ENCODE data around the gene CTBP1. TPM values are rescaled to one million over a fixed set of nuclear protein-coding genes. Genes with fewer than 3 reads are reported as not detected.

The CTBP1 gene
- total and polyA plus RNA-seq, 4 experiments from 2014 or later = 39.3 to 195 (median 132) TPM

DNA sequence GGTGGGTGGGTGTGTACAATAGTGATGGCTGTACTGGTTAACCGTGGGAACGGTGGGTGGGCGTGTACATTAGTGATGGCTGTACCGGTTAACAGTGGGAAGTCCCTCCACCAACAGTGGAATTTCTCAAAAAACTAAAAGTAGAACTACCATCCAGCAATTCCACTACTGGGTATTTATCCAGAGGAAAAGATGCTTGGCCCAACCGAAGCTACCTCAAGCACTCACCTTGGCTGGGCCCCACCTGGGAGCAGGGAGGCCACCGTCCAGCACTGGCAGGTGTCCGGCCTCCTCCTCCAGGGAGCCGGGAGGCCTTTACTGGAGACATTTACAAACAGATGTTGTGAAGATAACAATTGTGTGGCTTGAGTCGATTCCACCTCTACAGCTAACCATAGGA lies 34.8 kb upstream of the CTBP1 start:
- no peak overlapping the region for H3K27ac ChIP-seq (ENCODE audit: low read depth, low read length)
- ChIA-PET CTCF (ENCODE audit: partially characterized antibody) (interaction anchor here (4.0 kb wide), 1 partner anchor 16 kb away, joined by 18 read pairs; no protein-coding TSS in a partner anchor), POLR2A (ENCODE audit: partially characterized antibody) (no interaction called here)
- peaks cover 2% of the 10 kb centered on the region for H3K4me1 ChIP-seq (ENCODE audit: insufficient read depth, low read length)
- no peaks in the 10 kb centered on the region for H3K27me3 ChIP-seq (ENCODE audit: insufficient read depth, low read length)
- no peaks in the 10 kb centered on the region for H3K36me3 ChIP-seq (ENCODE audit: insufficient read depth, low read length)
- DNase-seq = no peak
- peaks cover 0 to 5% (median 3%) of the 10 kb centered on the region in 4 donors for H3K4me1 Mint-ChIP-seq
- H3K4me3 ChIP-seq (ENCODE audit: low read length in 2 of 2) = no peak overlapping the region
- H3K9me3 Mint-ChIP-seq = peaks cover 0 to 2% (median 0%) of the 10 kb centered on the region in 8 donors
- no peaks in the 10 kb centered on the region for H3K9me3 ChIP-seq (ENCODE audit: control insufficient read depth in 1 of 2, low read length in 2 of 2)
- H3K27ac Mint-ChIP-seq = peak overlapping the region in 1 of 7 donors; percentile 66
- H3K36me3 Mint-ChIP-seq = no peaks in the 10 kb centered on the region
- no peak overlapping the region for H3K4me3 Mint-ChIP-seq
- no peaks in the 10 kb centered on the region for H3K27me3 Mint-ChIP-seq
- intact Hi-C loops (cut with micrococcal nuclease) = no loop called here

DNA sequence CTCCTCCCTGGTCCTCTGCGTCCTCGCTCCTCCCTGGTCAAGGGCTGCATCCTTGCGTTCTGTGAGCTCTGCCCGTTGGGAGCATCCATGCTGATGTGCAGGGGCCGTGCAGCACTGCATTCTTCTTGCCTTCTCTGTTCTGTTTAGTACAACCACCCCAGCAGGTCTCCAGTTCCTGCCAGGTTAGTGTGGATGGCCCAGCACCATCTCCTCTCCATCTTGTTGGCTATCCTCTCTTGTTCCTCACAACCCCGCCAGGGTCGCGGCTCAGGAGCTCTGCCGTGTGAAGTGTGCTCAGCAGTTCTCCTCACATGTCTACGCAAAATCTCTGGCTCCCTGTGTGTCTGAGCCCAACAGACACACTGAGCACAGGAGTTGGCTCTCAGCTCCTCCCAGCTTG lies 30.3 kb upstream of the CTBP1 start:
- Mint-ChIP-seq H3K27me3 (no peaks in the 10 kb centered on the region), H3K4me3 (no peak overlapping the region), H3K9me3 (no peaks in the 10 kb centered on the region), H3K4me1 (no peaks in the 10 kb centered on the region), H3K36me3 (no peaks in the 10 kb centered on the region), H3K27ac (peak overlapping the region in 2 of 7 donors; percentile 59 to 79)
- no peak for DNase-seq
- ChIA-PET POLR2A (ENCODE audit: partially characterized antibody) (no interaction called here), CTCF (ENCODE audit: partially characterized antibody) (interaction anchor here (1.1 to 1.5 kb wide), 2 partner anchors 80 to 116 kb away, joined by 3 read pairs; no protein-coding TSS in a partner anchor)
- no peak overlapping the region for H3K4me3 ChIP-seq (ENCODE audit: low read length in 2 of 2)
- no peaks in the 10 kb centered on the region for H3K4me1 ChIP-seq (ENCODE audit: insufficient read depth, low read length)
- H3K27ac ChIP-seq (ENCODE audit: low read depth, low read length) = no peak overlapping the region
- H3K36me3 ChIP-seq (ENCODE audit: insufficient read depth, low read length) = no peaks in the 10 kb centered on the region
- H3K27me3 ChIP-seq (ENCODE audit: insufficient read depth, low read length) = no peaks in the 10 kb centered on the region
- H3K9me3 ChIP-seq (ENCODE audit: control insufficient read depth in 1 of 2, low read length in 2 of 2) = no peaks in the 10 kb centered on the region
- intact Hi-C loops (cut with micrococcal nuclease) = no loop called here

GRCh38 chr4:1277667-1278665 lies 29.0 kb upstream of the CTBP1 start:
- DNase-seq = peak in 1 of 5 donors; percentile 25
- intact Hi-C loops (cut with micrococcal nuclease) = no loop called here
- Histone ChIP-seq H3K27me3 (ENCODE audit: insufficient read depth, low read length) (no peaks in the 10 kb centered on the region), H3K4me1 (ENCODE audit: insufficient read depth, low read length) (no peaks in the 10 kb centered on the region), H3K9me3 (ENCODE audit: control insufficient read depth in 1 of 2, low read length in 2 of 2) (no peaks in the 10 kb centered on the region), H3K4me3 (ENCODE audit: low read length in 2 of 2) (no peak overlapping the region), H3K27ac (ENCODE audit: low read depth, low read length) (no peak overlapping the region), H3K36me3 (ENCODE audit: insufficient read depth, low read length) (no peaks in the 10 kb centered on the region)
- H3K9me3 Mint-ChIP-seq = no peaks in the 10 kb centered on the region
- ChIA-PET CTCF (ENCODE audit: partially characterized antibody) (interaction anchor here (0.8 to 1.5 kb wide), 5 partner anchors 10 to 452 kb away, joined by 3 to 4 read pairs (median 3); no protein-coding TSS in a partner anchor), POLR2A (ENCODE audit: partially characterized antibody) (no interaction called here)
- H3K27me3 Mint-ChIP-seq = no peaks in the 10 kb centered on the region
- H3K27ac Mint-ChIP-seq = no peak overlapping the region
- H3K4me3 Mint-ChIP-seq = no peak overlapping the region
- no peaks in the 10 kb centered on the region for H3K4me1 Mint-ChIP-seq
- H3K36me3 Mint-ChIP-seq = no peaks in the 10 kb centered on the region

- Histone ChIP-seq H3K4me1 (ENCODE audit: insufficient read depth, low read length) (no peaks in the 10 kb centered on the region), H3K27me3 (ENCODE audit: insufficient read depth, low read length) (no peaks in the 10 kb centered on the region), H3K27ac (ENCODE audit: low read depth, low read length) (no peak overlapping the region), H3K4me3 (ENCODE audit: low read length in 2 of 2) (no peak overlapping the region), H3K9me3 (ENCODE audit: control insufficient read depth in 1 of 2, low read length in 2 of 2) (no peaks in the 10 kb centered on the region), H3K36me3 (ENCODE audit: insufficient read depth, low read length) (no peaks in the 10 kb centered on the region)
- CTCF ChIA-PET (ENCODE audit: partially characterized antibody) = no interaction called here
- Mint-ChIP-seq H3K4me1 (no peaks in the 10 kb centered on the region), H3K9me3 (no peaks in the 10 kb centered on the region), H3K36me3 (no peaks in the 10 kb centered on the region), H3K27me3 (no peaks in the 10 kb centered on the region), H3K27ac (peak overlapping the region in 1 of 7 donors; percentile 48), H3K4me3 (no peak overlapping the region)
- POLR2A ChIA-PET (ENCODE audit: partially characterized antibody) = no interaction called here
- intact Hi-C loops (cut with micrococcal nuclease) = no loop called here
- DNase-seq = no peak
Observed at GRCh38 chr4:1276984-1277383, 28.1 kb upstream of the CTBP1 start.

DNA sequence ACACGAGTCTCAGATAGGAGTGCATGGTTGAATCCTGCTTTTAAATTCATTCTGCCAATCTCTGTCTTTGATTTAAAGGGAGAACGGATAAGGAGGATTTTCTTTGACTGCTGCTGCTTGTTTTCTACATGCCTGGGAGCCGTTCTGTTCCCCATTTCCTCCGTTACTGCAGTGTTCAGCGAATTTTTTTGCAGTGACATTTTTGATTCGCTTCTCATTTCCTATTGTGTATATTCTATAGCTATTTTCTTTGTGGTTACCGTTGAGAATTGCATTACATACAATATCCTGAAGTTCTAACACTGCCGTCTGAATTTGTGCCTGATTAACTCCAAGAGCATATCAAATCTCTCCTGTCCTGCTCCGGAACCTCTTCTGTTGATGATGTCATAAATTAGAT lies 25.9 kb upstream of the CTBP1 start:
- H3K36me3 ChIP-seq (ENCODE audit: insufficient read depth, low read length) = no peaks in the 10 kb centered on the region
- no peaks in the 10 kb centered on the region for H3K9me3 ChIP-seq (ENCODE audit: control insufficient read depth in 1 of 2, low read length in 2 of 2)
- Mint-ChIP-seq H3K9me3 (peaks cover 0 to 4% (median 0%) of the 10 kb centered on the region in 8 donors), H3K27me3 (no peaks in the 10 kb centered on the region), H3K4me1 (no peaks in the 10 kb centered on the region), H3K27ac (no peak overlapping the region), H3K36me3 (no peaks in the 10 kb centered on the region), H3K4me3 (no peak overlapping the region)
- POLR2A ChIA-PET (ENCODE audit: partially characterized antibody) = no interaction called here
- no peak overlapping the region for H3K27ac ChIP-seq (ENCODE audit: low read depth, low read length)
- H3K4me1 ChIP-seq (ENCODE audit: insufficient read depth, low read length) = no peaks in the 10 kb centered on the region
- DNase-seq = no peak
- H3K27me3 ChIP-seq (ENCODE audit: insufficient read depth, low read length) = no peaks in the 10 kb centered on the region
- intact Hi-C loops (cut with micrococcal nuclease) = no loop called here
- no peak overlapping the region for H3K4me3 ChIP-seq (ENCODE audit: low read length in 2 of 2)
- CTCF ChIA-PET (ENCODE audit: partially characterized antibody) = interaction anchor here (0.7 to 2.3 kb wide), 3 partner anchors 71 to 144 kb away, joined by 3 to 6 read pairs (median 3); no protein-coding TSS in a partner anchor

DNA sequence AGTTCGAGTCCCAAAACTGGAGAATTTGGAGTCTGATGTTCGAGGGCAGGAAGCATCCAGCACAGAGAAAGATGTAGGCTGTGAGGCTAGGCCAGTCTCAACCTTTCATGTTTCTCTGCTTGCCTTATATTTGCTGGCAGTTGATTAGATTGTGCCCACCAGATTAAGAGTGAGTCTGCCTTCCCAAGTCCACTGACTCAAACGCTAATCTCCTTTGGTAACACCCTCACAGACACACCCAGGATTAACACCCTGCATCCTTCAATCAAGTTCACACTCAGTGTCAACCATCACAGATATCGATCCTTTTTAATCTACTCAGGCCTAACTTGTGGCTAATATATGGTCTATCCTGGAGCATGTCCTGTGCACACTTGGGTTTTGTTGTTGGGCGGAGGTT lies 22.8 kb upstream of the CTBP1 start:
- POLR2A ChIA-PET (ENCODE audit: partially characterized antibody) = no interaction called here
- Histone ChIP-seq H3K27me3 (ENCODE audit: insufficient read depth, low read length) (no peaks in the 10 kb centered on the region), H3K4me3 (ENCODE audit: low read length in 2 of 2) (no peak overlapping the region), H3K36me3 (ENCODE audit: insufficient read depth, low read length) (no peaks in the 10 kb centered on the region), H3K9me3 (ENCODE audit: control insufficient read depth in 1 of 2, low read length in 2 of 2) (no peaks in the 10 kb centered on the region), H3K4me1 (ENCODE audit: insufficient read depth, low read length) (peaks cover 9% of the 10 kb centered on the region), H3K27ac (ENCODE audit: low read depth, low read length) (no peak overlapping the region)
- Mint-ChIP-seq H3K27me3 (no peaks in the 10 kb centered on the region), H3K4me1 (peaks cover 9 to 13% (median 10%) of the 10 kb centered on the region in 4 donors), H3K9me3 (peaks cover 0 to 8% (median 0%) of the 10 kb centered on the region in 8 donors), H3K4me3 (no peak overlapping the region), H3K27ac (no peak overlapping the region), H3K36me3 (no peaks in the 10 kb centered on the region)
- CTCF ChIA-PET (ENCODE audit: partially characterized antibody) = interaction anchor here (1.9 kb wide), 1 partner anchor 104 kb away, joined by 11 read pairs; no protein-coding TSS in a partner anchor
- no peak for DNase-seq
- intact Hi-C loops (cut with micrococcal nuclease) = no loop called here

GRCh38 chr4:1269209-1269608 lies 20.3 kb upstream of the CTBP1 start:
- DNase-seq = no peak
- Mint-ChIP-seq H3K27ac (peak overlapping the region in 4 of 7 donors; percentile 10 to 94 (median 50)), H3K27me3 (no peaks in the 10 kb centered on the region), H3K4me1 (peaks cover 9 to 19% (median 12%) of the 10 kb centered on the region in 4 donors), H3K9me3 (peaks cover 0 to 8% (median 0%) of the 10 kb centered on the region in 8 donors), H3K36me3 (no peaks in the 10 kb centered on the region), H3K4me3 (no peak overlapping the region)
- Histone ChIP-seq H3K4me3 (ENCODE audit: low read length in 2 of 2) (no peak overlapping the region), H3K36me3 (ENCODE audit: insufficient read depth, low read length) (no peaks in the 10 kb centered on the region), H3K9me3 (ENCODE audit: control insufficient read depth in 1 of 2, low read length in 2 of 2) (no peaks in the 10 kb centered on the region), H3K27me3 (ENCODE audit: insufficient read depth, low read length) (no peaks in the 10 kb centered on the region), H3K27ac (ENCODE audit: low read depth, low read length) (no peak overlapping the region), H3K4me1 (ENCODE audit: insufficient read depth, low read length) (peaks cover 12% of the 10 kb centered on the region)
- POLR2A ChIA-PET (ENCODE audit: partially characterized antibody) = interaction anchor here (1.4 to 6.2 kb wide), 5 partner anchors 20 to 138 kb away, joined by 3 to 61 read pairs (median 18); partner anchors contain the start of genes CTBP1 and UVSSA
- CTCF ChIA-PET (ENCODE audit: partially characterized antibody) = interaction anchor here (1.0 to 6.1 kb wide), 14 partner anchors 11 to 197 kb away, joined by 4 to 109 read pairs (median 16); partner anchors contain the start of genes CTBP1, MAEA and UVSSA
- intact Hi-C loops (cut with micrococcal nuclease) = loop anchor here (5.0 to 10.0 kb wide), 2 partner anchors 78 to 1024 kb away; partner anchors contain the start of gene UVSSA
